Hepatocyte (in vitro differentiated cells): ENCODE measurements around the gene EYS.

Source experiments
- EZH2 ChIP-seq: fragments of 200-600 bp; sonication (generic); IDR thresholded peaks from 2 replicates; pipeline ENCODE4 v1.6.1; 2016; ENCODE audit warnings: antibody characterized with exemption, mild to moderate bottlenecking, borderline replicate concordance
- EZH2phosphoT487 ChIP-seq: fragments of 200-600 bp; sonication (generic); IDR thresholded peaks from one replicate; pipeline ENCODE4 v1.6.1; 2018; ENCODE audit warnings: antibody characterized with exemption, mild to moderate bottlenecking, low read depth, moderate library complexity; ENCODE audit not compliant: unreplicated experiment, severe bottlenecking
- TF ChIP-seq, protein P1 (sequence below): fragments of 200-600 bp; sonication (generic); IDR thresholded peaks from 2 replicates; pipeline ENCODE4 v1.5.1; 2016; ENCODE audit warnings: antibody characterized with exemption, mild to moderate bottlenecking; ENCODE audit not compliant: poor library complexity

DNA sequence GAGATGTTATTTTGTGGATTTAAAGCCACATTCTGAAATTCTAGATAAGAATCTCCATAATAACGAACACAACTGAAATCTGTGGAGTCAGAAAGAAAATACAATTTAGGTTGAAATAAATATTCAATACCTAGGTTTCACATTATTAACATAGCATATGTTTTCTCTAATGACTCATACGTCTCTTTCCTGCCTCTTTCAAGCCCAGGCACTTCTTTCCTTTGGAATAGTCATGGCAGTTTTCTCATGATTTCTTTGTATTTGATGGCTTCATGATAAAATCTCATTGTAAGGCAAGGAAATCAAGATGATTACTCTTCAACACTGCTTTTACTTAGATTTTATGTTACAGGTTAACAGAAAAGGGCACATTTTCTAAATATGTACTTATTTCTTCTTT is 1267.8 kb downstream of the EYS start:
- TF ChIP-seq, protein P1, sequence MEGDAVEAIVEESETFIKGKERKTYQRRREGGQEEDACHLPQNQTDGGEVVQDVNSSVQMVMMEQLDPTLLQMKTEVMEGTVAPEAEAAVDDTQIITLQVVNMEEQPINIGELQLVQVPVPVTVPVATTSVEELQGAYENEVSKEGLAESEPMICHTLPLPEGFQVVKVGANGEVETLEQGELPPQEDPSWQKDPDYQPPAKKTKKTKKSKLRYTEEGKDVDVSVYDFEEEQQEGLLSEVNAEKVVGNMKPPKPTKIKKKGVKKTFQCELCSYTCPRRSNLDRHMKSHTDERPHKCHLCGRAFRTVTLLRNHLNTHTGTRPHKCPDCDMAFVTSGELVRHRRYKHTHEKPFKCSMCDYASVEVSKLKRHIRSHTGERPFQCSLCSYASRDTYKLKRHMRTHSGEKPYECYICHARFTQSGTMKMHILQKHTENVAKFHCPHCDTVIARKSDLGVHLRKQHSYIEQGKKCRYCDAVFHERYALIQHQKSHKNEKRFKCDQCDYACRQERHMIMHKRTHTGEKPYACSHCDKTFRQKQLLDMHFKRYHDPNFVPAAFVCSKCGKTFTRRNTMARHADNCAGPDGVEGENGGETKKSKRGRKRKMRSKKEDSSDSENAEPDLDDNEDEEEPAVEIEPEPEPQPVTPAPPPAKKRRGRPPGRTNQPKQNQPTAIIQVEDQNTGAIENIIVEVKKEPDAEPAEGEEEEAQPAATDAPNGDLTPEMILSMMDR: no peak
- TF ChIP-seq EZH2: no peak
- TF ChIP-seq EZH2phosphoT487: no peak
